HEK293 (cell line): ENCODE measurements around the gene SLC25A38.

Experiments
- CTCF ChIA-PET: fragments of 350-600 bp; formaldehyde crosslinking; extraction: SDS; loops from one replicate; lab custom pipeline; 2021; ENCODE audit warnings: antibody characterized with exemption; lab: Yijun Ruan, JAX
- POLR2A ChIA-PET: fragments of 300-600 bp; formaldehyde crosslinking; extraction: SDS; loops from one replicate; lab custom pipeline; 2020; ENCODE audit warnings: antibody characterized with exemption, inconsistent platforms; lab: Yijun Ruan, JAX
- H3K27ac ChIP-seq: fragments of 200-500 bp; sonication (Bioruptor generic); 2 replicates; pipeline ENCODE4 v1.5.1; 2014; ENCODE audit warnings: low read depth, low read length, control low read depth, inconsistent platforms; ENCODE audit errors: extremely low read depth
- H3K36me3 ChIP-seq, 2 experiments: fragments of 200-500 bp in 1 of 2; sonication (Bioruptor generic) in 1 of 2; 1 replicate in 1 of 2; 2 replicates in 1 of 2; pipeline ENCODE4 v1.5.1; 2014 to 2017; ENCODE audit warnings: inconsistent platforms in 2 of 2, low read length in 2 of 2; ENCODE audit not compliant: control insufficient read depth in 2 of 2, insufficient read depth in 1 of 2
- H3K4me1 ChIP-seq: fragments of 200-500 bp; sonication (Bioruptor generic); 2 replicates; pipeline ENCODE4 v1.5.1; 2014; ENCODE audit warnings: mild to moderate bottlenecking, low read length, inconsistent platforms; ENCODE audit not compliant: control insufficient read depth, insufficient read depth
- H3K4me3 ChIP-seq: 2 replicates; pipeline ENCODE4 v1.5.1; 2011; ENCODE audit warnings: low read depth, mild to moderate bottlenecking, control low read depth, low read length, moderate library complexity
- H3K9me3 ChIP-seq: fragments of 200-500 bp; sonication (Bioruptor generic); 2 replicates; pipeline ENCODE4 v1.5.1; 2014; ENCODE audit warnings: low read depth, low read length, inconsistent platforms; ENCODE audit not compliant: control insufficient read depth, insufficient read depth
- KLF9 ChIP-seq: fragments of 450-650 bp; formaldehyde crosslinking; IDR thresholded peaks from 2 replicates; pipeline ENCODE4 v1.5.1; 2016; ENCODE audit warnings: missing biosample characterization, missing genetic modification characterization, low read depth
- SP2 ChIP-seq: fragments of 450-650 bp; formaldehyde crosslinking; IDR thresholded peaks from 2 replicates; pipeline ENCODE4 v1.5.1; 2016; ENCODE audit warnings: missing biosample characterization, missing genetic modification characterization
- ZBTB21 ChIP-seq: fragments of 450-650 bp; formaldehyde crosslinking; IDR thresholded peaks from 2 replicates; pipeline ENCODE4 v1.5.1; 2017; ENCODE audit warnings: missing biosample characterization, missing genetic modification characterization
- ZBTB48 ChIP-seq: fragments of 450-650 bp; formaldehyde crosslinking; IDR thresholded peaks from 2 replicates; pipeline ENCODE4 v1.5.1; 2016; ENCODE audit warnings: missing biosample characterization, missing genetic modification characterization
- ZFP37 ChIP-seq: fragments of 450-650 bp; formaldehyde crosslinking; IDR thresholded peaks from 2 replicates; pipeline ENCODE4 v1.5.1; 2016; ENCODE audit warnings: missing biosample characterization, missing genetic modification characterization
- ZFP69B ChIP-seq: fragments of 450-650 bp; formaldehyde crosslinking; IDR thresholded peaks from 2 replicates; pipeline ENCODE4 v1.5.1; 2016; ENCODE audit warnings: missing biosample characterization, missing genetic modification characterization
- ZNF140 ChIP-seq: fragments of 450-650 bp; formaldehyde crosslinking; IDR thresholded peaks from 2 replicates; pipeline ENCODE4 v1.5.1; 2016; ENCODE audit warnings: missing biosample characterization, missing genetic modification characterization
- ZNF76 ChIP-seq: fragments of 450-650 bp; formaldehyde crosslinking; IDR thresholded peaks from 2 replicates; pipeline ENCODE4; 2016; ENCODE audit warnings: low read depth, missing biosample characterization, missing genetic modification characterization, borderline replicate concordance
- ZSCAN30 ChIP-seq: fragments of 450-650 bp; IDR thresholded peaks from 2 replicates; pipeline ENCODE4 v1.5.1; 2018; ENCODE audit warnings: missing biosample characterization, mild to moderate bottlenecking, missing genetic modification characterization, moderate library complexity
- ZXDB ChIP-seq: fragments of 450-650 bp; formaldehyde crosslinking; IDR thresholded peaks from 2 replicates; pipeline ENCODE4 v1.5.1; 2016; ENCODE audit warnings: missing biosample characterization, missing genetic modification characterization
- TF ChIP-seq, protein P1 (sequence below): fragments of 450-650 bp; formaldehyde crosslinking; IDR thresholded peaks from 2 replicates; pipeline ENCODE4 v1.5.1; 2016; ENCODE audit warnings: missing biosample characterization, missing genetic modification characterization
- TF ChIP-seq, protein P2 (sequence below): fragments of 450-650 bp; formaldehyde crosslinking; IDR thresholded peaks from 2 replicates; pipeline ENCODE4 v1.5.1; 2016; ENCODE audit warnings: missing biosample characterization, missing genetic modification characterization
- TF ChIP-seq, protein P3 (sequence below): fragments of 450-650 bp; formaldehyde crosslinking; conservative IDR thresholded peaks from 2 replicates; pipeline ENCODE4 v1.5.1; 2016; ENCODE audit warnings: low read depth, missing biosample characterization, missing genetic modification characterization
- TF ChIP-seq, protein P4 (sequence below): fragments of 450-650 bp; formaldehyde crosslinking; optimal IDR thresholded peaks from 2 replicates; pipeline ENCODE3; 2016; ENCODE audit warnings: missing biosample characterization, mild to moderate bottlenecking, missing genetic modification characterization
- TF ChIP-seq, protein P5 (sequence below): sonication (generic); formaldehyde crosslinking; IDR thresholded peaks from 2 replicates; pipeline ENCODE4 v1.8.1; 2022; ENCODE audit warnings: mild to moderate bottlenecking, moderate library complexity, missing genetic modification reagents
- TF ChIP-seq, protein P6 (sequence below): fragments of 450-650 bp; formaldehyde crosslinking; IDR thresholded peaks from 2 replicates; pipeline ENCODE4 v1.5.1; 2017; ENCODE audit warnings: missing biosample characterization, missing genetic modification characterization
- TF ChIP-seq, protein P7 (sequence below): fragments of 450-650 bp; formaldehyde crosslinking; IDR thresholded peaks from 2 replicates; pipeline ENCODE4 v1.5.1; 2016; ENCODE audit warnings: missing biosample characterization, missing genetic modification characterization, borderline replicate concordance

Gene SLC25A38, protein sequence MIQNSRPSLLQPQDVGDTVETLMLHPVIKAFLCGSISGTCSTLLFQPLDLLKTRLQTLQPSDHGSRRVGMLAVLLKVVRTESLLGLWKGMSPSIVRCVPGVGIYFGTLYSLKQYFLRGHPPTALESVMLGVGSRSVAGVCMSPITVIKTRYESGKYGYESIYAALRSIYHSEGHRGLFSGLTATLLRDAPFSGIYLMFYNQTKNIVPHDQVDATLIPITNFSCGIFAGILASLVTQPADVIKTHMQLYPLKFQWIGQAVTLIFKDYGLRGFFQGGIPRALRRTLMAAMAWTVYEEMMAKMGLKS

DNA sequence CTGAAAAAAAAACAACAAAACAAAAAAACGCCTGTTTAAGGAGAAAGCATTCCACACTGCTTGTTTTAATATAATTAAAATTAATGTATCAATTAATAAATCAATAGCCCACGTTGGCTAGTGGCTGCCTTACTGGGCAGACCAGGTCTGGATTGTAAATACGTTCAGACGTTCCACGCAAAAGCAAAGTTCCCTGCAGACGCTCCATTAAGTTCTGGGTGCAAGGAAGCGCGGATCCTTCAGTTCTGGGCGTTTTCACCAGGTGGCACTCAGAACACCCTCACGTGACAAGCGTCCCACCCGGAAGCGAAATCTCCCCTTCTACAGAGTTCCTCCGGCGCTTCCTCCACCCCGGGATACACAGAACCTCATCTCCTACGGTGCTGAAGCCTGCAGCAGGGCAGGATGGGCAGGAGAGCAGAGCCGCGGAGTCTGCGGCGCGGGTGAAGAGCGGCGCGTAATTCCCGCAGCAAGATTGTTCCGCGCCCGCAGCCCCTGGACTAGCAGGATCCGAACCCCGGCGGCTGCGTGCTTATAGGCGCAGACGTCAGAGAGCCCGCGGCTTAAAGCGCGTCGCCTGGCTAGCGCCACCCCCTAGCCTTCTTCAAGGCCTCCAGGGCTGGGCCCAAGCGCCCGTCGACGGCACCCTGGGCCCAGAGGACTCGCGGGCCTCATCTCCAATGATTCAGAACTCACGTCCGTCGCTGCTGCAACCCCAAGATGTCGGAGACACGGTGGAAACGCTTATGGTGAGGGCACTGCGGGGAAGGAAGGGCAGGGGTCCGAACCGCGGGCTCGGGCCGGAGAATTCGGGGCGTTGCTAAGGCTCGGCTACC is at the start of gene SLC25A38:
Gene SLC25A38, plus strand, starts transcription at position 326 of the 836 bp plus-strand sequence. Its CDS starts 355 bp downstream, at position 681.
- H3K4me1 ChIP-seq: 0 out of 2 replicates have a peak, but pooled peaks cover 3% of the 10 kb centered on the region
- POLR2A ChIA-PET: interaction anchor here (1.0 kb wide), 1 partner anchor 24 kb away, joined by 4 read pairs; the partner anchor contains the start of gene RPSA
- CTCF ChIA-PET: no interaction called here
- TF ChIP-seq ZBTB48 (tag by site-specific recombination): no peak
- TF ChIP-seq, protein P1, sequence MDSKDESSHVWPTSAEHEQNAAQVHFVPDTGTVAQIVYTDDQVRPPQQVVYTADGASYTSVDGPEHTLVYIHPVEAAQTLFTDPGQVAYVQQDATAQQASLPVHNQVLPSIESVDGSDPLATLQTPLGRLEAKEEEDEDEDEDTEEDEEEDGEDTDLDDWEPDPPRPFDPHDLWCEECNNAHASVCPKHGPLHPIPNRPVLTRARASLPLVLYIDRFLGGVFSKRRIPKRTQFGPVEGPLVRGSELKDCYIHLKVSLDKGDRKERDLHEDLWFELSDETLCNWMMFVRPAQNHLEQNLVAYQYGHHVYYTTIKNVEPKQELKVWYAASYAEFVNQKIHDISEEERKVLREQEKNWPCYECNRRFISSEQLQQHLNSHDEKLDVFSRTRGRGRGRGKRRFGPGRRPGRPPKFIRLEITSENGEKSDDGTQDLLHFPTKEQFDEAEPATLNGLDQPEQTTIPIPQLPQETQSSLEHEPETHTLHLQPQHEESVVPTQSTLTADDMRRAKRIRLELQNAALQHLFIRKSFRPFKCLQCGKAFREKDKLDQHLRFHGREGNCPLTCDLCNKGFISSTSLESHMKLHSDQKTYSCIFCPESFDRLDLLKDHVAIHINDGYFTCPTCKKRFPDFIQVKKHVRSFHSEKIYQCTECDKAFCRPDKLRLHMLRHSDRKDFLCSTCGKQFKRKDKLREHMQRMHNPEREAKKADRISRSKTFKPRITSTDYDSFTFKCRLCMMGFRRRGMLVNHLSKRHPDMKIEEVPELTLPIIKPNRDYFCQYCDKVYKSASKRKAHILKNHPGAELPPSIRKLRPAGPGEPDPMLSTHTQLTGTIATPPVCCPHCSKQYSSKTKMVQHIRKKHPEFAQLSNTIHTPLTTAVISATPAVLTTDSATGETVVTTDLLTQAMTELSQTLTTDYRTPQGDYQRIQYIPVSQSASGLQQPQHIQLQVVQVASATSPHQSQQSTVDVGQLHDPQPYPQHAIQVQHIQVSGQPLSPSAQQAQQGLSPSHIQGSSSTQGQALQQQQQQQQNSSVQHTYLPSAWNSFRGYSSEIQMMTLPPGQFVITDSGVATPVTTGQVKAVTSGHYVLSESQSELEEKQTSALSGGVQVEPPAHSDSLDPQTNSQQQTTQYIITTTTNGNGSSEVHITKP (tag by site-specific recombination): no peak
- TF ChIP-seq, protein P2, sequence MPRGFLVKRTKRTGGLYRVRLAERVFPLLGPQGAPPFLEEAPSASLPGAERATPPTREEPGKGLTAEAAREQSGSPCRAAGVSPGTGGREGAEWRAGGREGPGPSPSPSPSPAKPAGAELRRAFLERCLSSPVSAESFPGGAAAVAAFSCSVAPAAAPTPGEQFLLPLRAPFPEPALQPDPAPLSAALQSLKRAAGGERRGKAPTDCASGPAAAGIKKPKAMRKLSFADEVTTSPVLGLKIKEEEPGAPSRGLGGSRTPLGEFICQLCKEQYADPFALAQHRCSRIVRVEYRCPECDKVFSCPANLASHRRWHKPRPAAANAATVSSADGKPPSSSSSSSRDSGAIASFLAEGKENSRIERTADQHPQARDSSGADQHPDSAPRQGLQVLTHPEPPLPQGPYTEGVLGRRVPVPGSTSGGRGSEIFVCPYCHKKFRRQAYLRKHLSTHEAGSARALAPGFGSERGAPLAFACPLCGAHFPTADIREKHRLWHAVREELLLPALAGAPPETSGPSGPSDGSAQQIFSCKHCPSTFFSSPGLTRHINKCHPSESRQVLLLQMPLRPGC (tag by site-specific recombination): peak; percentile 2; the same call in 1 of the 2 replicates
- peak; percentile 36; the same call in 1 of the 2 replicates for TF ChIP-seq ZNF76 (tag by site-specific recombination)
- peak; percentile 52; the same call in 1 of the 2 replicates for TF ChIP-seq ZBTB21 (tag by site-specific recombination)
- TF ChIP-seq, protein P3, sequence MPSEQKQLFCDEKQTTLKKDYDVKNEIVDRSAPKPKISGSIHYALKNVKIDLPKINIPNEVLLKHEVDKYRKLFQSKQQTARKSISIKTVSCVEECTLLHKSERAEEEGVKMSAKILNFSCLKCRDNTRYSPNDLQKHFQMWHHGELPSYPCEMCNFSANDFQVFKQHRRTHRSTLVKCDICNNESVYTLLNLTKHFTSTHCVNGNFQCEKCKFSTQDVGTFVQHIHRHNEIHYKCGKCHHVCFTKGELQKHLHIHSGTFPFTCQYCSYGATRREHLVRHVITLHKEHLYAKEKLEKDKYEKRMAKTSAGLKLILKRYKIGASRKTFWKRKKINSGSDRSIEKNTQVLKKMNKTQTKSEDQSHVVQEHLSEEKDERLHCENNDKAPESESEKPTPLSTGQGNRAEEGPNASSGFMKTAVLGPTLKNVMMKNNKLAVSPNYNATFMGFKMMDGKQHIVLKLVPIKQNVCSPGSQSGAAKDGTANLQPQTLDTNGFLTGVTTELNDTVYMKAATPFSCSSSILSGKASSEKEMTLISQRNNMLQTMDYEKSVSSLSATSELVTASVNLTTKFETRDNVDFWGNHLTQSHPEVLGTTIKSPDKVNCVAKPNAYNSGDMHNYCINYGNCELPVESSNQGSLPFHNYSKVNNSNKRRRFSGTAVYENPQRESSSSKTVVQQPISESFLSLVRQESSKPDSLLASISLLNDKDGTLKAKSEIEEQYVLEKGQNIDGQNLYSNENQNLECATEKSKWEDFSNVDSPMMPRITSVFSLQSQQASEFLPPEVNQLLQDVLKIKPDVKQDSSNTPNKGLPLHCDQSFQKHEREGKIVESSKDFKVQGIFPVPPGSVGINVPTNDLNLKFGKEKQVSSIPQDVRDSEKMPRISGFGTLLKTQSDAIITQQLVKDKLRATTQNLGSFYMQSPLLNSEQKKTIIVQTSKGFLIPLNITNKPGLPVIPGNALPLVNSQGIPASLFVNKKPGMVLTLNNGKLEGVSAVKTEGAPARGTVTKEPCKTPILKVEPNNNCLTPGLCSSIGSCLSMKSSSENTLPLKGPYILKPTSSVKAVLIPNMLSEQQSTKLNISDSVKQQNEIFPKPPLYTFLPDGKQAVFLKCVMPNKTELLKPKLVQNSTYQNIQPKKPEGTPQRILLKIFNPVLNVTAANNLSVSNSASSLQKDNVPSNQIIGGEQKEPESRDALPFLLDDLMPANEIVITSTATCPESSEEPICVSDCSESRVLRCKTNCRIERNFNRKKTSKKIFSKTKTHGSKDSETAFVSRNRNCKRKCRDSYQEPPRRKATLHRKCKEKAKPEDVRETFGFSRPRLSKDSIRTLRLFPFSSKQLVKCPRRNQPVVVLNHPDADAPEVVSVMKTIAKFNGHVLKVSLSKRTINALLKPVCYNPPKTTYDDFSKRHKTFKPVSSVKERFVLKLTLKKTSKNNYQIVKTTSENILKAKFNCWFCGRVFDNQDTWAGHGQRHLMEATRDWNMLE: peak; percentile 97
- TF ChIP-seq, protein P4, sequence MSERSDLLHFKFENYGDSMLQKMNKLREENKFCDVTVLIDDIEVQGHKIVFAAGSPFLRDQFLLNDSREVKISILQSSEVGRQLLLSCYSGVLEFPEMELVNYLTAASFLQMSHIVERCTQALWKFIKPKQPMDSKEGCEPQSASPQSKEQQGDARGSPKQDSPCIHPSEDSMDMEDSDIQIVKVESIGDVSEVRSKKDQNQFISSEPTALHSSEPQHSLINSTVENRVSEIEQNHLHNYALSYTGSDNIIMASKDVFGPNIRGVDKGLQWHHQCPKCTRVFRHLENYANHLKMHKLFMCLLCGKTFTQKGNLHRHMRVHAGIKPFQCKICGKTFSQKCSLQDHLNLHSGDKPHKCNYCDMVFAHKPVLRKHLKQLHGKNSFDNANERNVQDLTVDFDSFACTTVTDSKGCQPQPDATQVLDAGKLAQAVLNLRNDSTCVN: peak; percentile 81
- 0 out of 2 replicates have a peak, but pooled peaks have one; percentile 8 for TF ChIP-seq ZSCAN30
- TF ChIP-seq, protein P5, sequence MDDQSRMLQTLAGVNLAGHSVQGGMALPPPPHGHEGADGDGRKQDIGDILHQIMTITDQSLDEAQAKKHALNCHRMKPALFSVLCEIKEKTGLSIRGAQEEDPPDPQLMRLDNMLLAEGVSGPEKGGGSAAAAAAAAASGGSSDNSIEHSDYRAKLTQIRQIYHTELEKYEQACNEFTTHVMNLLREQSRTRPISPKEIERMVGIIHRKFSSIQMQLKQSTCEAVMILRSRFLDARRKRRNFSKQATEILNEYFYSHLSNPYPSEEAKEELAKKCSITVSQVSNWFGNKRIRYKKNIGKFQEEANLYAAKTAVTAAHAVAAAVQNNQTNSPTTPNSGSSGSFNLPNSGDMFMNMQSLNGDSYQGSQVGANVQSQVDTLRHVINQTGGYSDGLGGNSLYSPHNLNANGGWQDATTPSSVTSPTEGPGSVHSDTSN (CRISPR knock-in tag): 0 out of 2 replicates have a peak, but pooled peaks have one; percentile 48
- TF ChIP-seq ZXDB (tag by site-specific recombination): peak; percentile 99
- TF ChIP-seq ZFP69B (tag by site-specific recombination): peak; percentile 72
- TF ChIP-seq, protein P6, sequence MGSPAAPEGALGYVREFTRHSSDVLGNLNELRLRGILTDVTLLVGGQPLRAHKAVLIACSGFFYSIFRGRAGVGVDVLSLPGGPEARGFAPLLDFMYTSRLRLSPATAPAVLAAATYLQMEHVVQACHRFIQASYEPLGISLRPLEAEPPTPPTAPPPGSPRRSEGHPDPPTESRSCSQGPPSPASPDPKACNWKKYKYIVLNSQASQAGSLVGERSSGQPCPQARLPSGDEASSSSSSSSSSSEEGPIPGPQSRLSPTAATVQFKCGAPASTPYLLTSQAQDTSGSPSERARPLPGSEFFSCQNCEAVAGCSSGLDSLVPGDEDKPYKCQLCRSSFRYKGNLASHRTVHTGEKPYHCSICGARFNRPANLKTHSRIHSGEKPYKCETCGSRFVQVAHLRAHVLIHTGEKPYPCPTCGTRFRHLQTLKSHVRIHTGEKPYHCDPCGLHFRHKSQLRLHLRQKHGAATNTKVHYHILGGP (tag by site-specific recombination): no peak
- TF ChIP-seq, protein P7, sequence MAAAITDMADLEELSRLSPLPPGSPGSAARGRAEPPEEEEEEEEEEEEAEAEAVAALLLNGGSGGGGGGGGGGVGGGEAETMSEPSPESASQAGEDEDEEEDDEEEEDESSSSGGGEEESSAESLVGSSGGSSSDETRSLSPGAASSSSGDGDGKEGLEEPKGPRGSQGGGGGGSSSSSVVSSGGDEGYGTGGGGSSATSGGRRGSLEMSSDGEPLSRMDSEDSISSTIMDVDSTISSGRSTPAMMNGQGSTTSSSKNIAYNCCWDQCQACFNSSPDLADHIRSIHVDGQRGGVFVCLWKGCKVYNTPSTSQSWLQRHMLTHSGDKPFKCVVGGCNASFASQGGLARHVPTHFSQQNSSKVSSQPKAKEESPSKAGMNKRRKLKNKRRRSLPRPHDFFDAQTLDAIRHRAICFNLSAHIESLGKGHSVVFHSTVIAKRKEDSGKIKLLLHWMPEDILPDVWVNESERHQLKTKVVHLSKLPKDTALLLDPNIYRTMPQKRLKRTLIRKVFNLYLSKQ (tag by site-specific recombination): no peak
- no peak; the same call in 1 of the 2 replicates for TF ChIP-seq ZFP37 (tag by site-specific recombination)
- TF ChIP-seq SP2 (tag by site-specific recombination): peak; percentile 38
- no peak for TF ChIP-seq ZNF140 (tag by site-specific recombination)
- 0 out of 2 replicates have a peak, but pooled peaks have one; percentile 33 for TF ChIP-seq KLF9

More for the DNA sequence above, at the start of gene SLC25A38:
- H3K36me3 ChIP-seq: peaks cover 0 to 8% of the 10 kb centered on the region in 2 experiments; a peak in 1 of 3 replicates
- peak within 1 kb of the TSS; percentile 69 for H3K27ac ChIP-seq
- no peaks in the 10 kb centered on the region for H3K9me3 ChIP-seq
- peak within 1 kb of the TSS; percentile 94 for H3K4me3 ChIP-seq
